ENCODE results near the gene KRT12.
"Not testable (repeated sequence)": the region's sequence is repeated elsewhere in the genome, so short reads cannot be mapped to it uniquely, and the experiment has no call there.

KRT12 gene

DNA sequence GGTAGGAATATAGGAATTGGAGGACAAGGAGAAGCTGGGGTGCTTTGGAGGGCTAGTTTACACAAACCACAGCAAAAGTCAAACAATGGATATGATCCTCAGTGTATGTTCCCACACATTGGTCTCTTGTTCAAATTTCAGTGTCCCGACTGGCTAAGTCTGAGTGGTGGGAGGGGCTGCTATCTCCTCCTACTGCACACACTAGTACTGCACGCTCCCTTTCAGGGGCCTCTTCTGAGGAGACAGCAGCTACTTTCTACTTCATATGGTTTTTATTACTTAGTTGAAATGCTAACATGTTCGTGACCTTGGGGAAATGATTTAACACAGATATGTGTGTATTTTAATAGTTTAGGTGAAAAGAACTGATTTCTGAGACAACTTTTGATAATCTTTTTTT is 25.8 kb downstream of the KRT12 start:
- DNase-seq = no peak

GRCh38 chr17:40839194-40839593 is 27.8 kb downstream of the KRT12 start:
- DNase-seq = no peak

- no peak for DNase-seq
Observed at GRCh38 chr17:40836020-40836419, 31.0 kb downstream of the KRT12 start.

DNA sequence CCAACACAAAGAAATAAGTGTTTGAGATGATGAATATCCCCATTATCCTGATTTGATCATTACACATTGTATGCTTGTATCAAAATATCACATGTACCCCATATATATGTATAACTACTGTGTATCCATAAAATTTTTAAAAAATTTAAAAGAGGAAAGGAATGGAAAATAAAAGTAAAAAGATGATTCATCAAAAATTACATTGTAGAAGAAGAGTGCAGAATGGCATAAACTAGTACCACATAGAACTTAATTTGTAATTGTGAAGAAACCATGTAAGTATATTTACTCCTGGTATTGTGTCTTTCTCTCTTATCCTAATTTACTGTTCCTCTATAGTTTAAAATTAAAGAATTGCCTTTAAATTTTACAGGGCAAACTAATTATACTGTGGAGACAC is 33.1 kb downstream of the KRT12 start:
- DNase-seq = no peak

- no peak for DNase-seq
Observed at GRCh38 chr17:40832840-40833239, 34.2 kb downstream of the KRT12 start.

DNA sequence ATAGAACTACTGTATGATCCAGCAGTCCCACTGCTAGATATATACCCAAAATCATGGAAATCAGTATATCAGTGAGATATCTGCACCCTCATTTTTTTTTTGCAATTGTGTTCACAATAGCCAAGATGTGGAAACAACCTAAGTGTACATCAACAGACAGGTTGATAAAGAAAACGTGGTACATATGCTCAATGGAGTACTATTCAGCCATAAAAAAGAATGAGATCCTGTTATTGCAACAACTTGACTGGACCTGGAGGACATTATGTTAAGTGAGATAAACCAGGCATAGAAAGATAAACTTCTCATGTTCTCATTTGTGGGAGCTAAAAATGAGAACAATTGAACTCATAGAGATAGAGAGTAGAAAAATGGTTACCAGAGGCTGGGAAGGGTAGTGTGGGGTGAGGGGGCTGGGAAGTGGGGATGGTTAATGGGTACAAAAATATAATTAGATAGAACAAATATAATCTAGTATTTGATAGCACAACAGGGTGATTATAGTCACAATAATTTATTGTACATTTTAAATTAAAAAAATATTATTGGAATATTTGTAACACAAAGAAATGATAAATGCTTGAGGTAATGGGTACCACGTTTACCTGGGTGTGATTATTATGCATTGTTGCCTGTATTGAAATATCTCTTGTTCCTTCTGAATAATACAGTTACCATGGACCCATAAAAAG is 36.8 kb downstream of the KRT12 start:
- no peak for DNase-seq

DNA sequence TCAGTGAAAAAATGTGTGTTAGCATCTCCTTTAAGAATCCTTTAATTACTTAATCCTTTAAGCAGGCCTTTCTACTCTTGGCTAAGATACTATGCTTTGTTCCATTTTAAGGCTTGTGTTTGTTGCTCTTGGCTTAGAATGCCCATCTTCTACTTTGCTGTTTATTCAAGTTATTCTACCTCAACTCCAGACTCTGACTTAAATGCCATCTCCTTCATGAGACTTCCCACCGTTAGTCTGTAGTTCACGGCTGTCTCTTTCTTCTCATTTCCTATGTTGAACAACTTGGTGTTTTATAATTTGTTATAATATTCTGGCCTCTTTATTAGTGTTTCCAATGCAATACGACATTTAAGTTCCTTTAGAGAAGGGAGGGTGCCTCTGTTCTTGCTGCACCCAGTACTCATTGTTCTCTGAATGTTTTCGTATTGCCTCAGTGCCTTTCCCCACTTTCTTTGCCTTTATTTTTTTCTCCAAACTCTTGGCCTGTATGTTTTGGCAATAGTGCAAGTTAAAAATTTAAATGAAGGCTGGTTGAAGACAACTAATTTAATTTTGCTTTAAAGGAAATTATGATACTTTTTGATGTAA is 38.5 kb downstream of the KRT12 start:
- DNase-seq = no peak

- no peak for DNase-seq
Observed at GRCh38 chr17:40827746-40828453, 39.1 kb downstream of the KRT12 start.

DNA sequence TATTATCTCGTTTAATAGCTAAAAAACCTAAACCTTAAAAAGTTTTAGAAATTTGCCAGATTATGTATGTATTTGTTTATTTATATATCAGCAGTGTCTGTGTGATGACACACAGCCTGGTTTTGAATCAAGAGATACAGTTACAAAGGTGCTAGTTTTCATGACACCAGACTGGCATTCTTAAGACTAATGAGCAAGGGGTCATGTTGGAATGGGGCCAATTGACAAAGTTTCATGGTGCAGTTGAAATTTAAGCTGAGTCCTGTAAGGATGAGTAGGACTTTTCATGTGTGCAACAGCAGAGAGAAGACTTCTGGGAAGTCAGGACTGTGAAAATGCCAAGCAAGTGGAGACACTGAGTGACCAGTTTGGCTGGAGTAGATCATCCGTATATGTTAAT is 41.4 kb downstream of the KRT12 start:
- DNase-seq = no peak

DNA sequence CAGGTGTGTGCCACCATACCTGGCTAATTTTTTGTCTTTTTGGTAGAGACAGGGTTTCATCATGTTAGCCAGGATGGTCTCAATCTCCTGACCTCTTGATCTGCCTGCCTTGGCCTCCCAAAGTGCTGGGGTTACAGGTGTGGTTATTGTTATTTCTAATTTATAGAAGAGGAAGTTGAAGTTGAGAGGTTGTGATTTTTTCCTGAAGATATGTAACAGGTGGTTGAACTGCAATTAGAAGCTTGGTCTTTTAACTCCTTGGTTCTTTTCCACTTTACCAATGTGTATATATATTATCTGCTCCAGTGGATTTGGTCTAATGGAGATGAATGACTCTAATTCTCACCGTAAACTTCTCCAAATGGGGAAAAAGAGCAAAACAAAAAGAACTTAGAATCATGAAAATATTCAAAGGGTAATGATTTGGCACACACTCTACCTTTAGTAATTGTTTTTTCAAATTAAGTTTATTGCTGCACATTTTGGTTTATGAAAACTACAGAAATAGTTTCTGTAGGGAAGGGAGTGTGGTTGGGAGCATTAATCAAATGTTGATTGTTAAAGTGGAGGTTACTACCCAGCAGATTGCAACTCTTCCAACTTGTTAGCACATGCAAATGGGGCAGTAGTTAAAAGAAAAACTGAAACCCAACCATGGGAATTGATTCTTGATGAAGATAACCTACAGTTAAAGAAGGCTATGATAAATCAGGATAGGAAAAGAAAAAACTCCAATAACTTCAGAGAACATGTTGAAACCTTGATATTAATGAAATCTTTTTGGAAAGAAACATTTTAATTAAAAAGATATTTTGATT is 42.8 kb downstream of the KRT12 start:
- DNase-seq = no peak

DNA sequence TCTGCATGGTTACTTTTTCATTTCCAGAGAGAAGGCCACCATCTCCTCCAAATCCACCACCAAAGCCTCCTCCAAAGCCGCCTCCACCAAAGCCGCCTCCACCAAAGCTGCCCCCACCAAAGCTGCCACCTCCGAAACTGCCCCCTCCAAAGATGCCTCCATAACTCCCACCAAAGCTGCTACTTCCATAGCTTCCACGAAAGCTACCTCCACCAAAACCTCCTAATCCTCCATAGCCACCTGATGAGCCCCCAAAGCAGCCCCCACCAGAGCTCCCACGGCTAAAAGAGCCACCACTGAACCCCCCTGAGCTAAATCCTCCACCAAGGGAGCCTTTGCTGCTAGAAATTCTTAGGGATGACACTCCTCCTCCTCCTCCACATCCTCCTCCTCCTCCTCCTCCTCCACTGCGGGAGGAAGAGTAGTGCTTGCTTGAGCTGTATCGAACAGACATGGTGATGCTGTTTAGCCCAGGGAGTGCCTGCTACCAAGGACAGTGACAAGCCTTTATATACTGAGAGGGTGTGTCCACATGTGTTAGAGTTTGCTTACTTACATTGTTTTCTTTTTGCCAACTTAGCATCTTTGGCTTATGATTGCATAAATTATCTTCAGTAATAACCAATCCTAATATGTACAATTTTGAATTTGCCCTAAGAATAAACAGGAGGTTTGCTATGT is 44.8 kb downstream of the KRT12 start, which contains the start of gene KRT10:
Gene KRT10, minus strand, starts transcription at position 483 of the 681 bp plus-strand sequence. Its CDS starts 29 bp downstream, at position 454.
- no peak for DNase-seq

DNA sequence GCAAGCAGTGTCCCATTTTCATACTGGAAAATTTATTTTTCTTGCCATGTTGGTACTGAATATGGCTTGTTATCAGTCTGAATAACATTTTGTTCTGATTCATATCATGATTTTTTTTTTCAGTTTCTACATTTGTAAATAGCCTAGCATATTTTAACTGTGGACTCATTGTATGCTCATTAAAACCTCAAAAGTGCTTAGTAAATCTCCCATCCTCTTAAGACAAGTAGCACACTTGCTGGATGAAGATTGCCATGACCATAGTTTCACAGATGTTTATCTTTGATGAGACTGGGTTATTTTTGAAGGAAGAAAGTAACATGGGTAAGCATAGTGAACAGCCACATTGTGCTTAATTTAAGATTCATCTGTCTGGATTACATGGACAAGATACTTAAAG is 45.5 kb downstream of the KRT12 start:
- no peak for DNase-seq

DNA sequence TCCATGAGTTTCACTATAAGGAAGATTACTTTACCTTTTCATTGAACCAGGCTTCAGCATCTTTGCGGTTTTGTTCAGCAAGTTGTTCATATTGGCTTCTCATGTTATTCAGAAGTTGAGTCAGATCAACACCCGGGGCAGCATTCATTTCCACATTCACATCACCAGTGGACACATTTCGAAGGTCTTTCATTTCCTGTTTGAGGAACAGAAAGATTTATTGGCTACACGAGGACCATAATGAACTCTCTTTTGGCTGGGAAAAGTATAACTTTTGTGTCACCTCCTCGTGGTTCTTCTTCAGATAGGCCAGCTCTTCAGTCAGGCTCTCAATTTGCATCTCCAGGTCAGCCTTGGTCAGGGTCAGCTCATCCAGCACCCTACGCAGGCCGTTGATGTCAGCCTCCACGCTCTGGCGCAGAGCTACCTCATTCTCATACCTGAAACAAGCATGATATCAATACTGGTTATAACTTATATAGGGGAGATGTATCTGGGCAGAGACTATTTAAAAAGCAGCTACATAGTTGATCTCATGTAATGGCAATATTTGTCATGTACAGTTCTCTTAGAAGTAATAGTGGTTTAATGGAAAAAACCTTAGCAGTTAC is 46.7 kb downstream of the KRT12 start:
- DNase-seq = no peak

- no peak for DNase-seq
Observed at GRCh38 chr17:40819528-40820125, 47.4 kb downstream of the KRT12 start.

DNA sequence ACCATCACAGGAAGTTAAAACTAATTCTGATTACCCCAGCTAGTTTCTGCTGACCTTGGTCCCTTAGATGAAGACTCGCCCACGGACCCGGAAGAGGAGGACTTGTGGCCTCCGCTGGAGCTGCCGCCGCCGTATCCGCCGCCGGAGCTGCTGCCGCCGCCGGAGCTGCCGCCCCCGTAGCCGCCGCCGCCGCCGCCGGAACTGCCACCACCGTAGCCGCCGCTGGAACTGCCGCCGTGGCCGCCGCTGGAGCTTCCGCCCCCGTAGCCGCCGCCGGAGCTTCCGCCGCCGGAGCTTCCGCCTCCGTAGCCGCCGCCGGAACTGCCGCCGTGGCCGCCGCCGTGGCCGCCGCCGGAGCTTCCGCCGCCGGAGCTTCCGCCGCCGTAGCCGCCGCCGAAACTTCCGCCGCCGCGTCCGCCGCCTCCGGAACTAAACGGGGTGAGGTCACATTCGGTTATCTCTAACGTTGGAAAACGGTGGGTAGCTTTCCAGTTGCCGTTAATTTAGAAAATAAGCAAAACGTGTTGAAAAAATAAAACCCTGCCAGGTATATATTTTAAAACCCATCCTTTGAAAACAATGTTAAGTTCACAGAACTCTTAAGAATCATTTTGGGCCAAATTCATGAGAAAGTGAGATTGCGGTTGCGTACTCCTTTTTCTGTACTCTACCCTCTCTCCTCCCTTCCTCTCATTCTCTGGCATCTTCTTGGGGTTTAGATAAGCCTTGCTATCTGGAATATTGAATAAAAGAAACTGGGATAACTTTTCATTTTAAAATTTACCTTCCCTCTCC is 48.1 kb downstream of the KRT12 start:
- DNase-seq = peak; percentile 51 to 59

DNA sequence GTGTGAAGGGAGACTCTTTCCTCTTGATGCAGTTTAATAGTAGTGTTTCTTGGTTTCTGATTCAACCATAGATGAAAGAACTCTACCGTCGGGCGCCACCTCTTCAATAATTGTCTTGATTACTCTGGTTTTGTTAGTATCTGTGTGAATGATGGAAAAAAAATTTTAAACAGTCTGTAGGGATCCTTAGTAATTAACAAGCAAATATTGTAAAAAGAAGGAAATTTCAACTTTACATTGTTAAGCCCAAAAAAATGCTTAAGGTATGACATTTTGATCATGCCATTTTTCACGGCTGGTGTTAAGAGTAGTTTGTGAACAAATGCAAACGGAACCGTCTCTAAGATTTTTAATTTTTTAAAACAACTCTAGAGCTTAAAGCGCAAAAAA is 48.7 kb downstream of the KRT12 start:
- DNase-seq = no peak

GRCh38 chr17:40817103-40817682 is 49.8 kb downstream of the KRT12 start:
- no peak for DNase-seq

DNA sequence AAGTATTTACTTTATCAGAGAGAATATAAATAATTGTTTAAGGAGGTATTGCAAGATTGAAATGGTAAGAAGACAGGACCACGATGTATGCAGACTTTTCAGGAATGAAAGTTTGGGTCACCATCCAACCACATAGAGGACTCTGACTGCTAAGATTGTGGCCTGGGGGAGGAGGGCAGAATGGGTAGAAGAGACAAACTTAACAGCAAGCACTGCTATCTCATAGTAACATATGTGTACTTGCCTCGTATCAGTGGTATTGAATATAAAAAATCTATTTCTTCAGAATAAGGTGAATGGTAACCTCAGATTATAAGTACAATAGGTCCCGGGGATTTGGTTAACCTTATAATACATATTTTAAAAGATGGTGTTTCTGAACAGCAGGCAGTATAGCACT is 50.5 kb downstream of the KRT12 start:
- no peak for DNase-seq

DNA sequence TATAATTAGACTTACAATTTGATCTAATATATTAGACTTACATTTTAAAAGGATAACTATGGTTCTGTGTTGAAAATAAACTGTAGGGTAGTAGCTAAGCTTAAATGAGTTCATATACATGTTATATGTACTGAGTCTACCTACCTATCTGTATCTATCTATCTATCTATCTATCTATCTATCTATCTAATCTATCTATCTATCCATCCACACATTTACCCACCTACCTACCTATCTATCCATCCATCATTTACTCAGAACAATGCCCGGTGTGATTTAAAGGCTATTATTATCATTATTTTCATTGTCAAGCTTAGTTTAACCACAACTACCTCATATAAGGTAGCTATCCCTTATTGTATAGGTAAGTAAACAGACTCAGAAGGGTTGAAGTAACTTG is 51.6 kb downstream of the KRT12 start:
- DNase-seq = no peak

GRCh38 chr17:40814657-40815056 is 52.4 kb downstream of the KRT12 start:
- DNase-seq = not testable (repeated sequence)

DNA sequence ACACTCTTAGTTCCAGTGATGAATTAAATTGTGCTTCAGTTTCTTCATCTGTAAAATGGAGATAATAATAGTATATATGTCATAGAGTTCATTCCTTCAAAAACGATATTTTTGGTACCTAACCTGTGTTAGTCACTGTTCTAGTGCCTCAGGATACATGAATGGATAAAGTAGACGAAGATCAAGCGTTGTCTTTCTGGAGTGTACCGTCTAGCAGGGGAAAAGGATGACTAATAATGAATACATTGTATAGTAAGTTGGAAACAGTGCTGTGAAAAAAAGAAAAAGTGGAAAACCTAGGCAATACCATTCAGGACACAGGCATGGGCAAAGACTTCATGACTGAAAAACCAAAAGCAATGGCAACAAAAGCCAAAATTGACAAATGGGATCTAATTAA is 53.2 kb downstream of the KRT12 start:
- no peak for DNase-seq

Measured in NCI-H524 (cell line).